H1 (cell line): Measurements from ENCODE around the gene SRR. TPM values are rescaled to one million over a fixed set of nuclear protein-coding genes. Genes with fewer than 3 reads are reported as not detected.

Source experiments
- ATF3 ChIP-seq: IDR thresholded peaks from 2 replicates; pipeline ENCODE4 v1.6.1; 2011; ENCODE audit warnings: low read depth, mild to moderate bottlenecking, low read length; ENCODE audit not compliant: insufficient read depth
- BRCA1 ChIP-seq: IDR thresholded peaks from 2 replicates; pipeline ENCODE4 v1.6.1; 2012; ENCODE audit warnings: low read depth, low read length, improper control_type of control experiment
- CHD2 ChIP-seq: IDR thresholded peaks from 2 replicates; pipeline ENCODE4 v1.6.1; 2012; ENCODE audit warnings: low read length, improper control_type of control experiment
- CREB1 ChIP-seq: IDR thresholded peaks from 2 replicates; pipeline ENCODE4 v1.6.1; 2012; ENCODE audit warnings: inconsistent platforms
- CTCF ChIP-seq, 3 experiments: IDR thresholded peaks; 1 replicate in 2 of 3; 2 replicates in 1 of 3; pipeline versions ENCODE4 v1.5.1 to v1.6.1; 2011; ENCODE audit warnings: low read length in 3 of 3, mild to moderate bottlenecking in 3 of 3, inconsistent platforms in 2 of 3, low read depth in 1 of 3, moderate library complexity in 1 of 3; ENCODE audit not compliant: insufficient read depth in 1 of 3; ENCODE audit errors: control extremely low read depth in 1 of 3
- SIRT6 ChIP-seq: IDR thresholded peaks from one replicate; pipeline ENCODE4 v1.7.1; 2012; ENCODE audit warnings: low read length, inconsistent platforms
- SP1 ChIP-seq: IDR thresholded peaks from 2 replicates; pipeline ENCODE4 v1.6.1; 2011; ENCODE audit warnings: low read depth, low read length
- TBP ChIP-seq: IDR thresholded peaks from 2 replicates; pipeline ENCODE4 v1.6.1; 2011; ENCODE audit warnings: low read depth, low read length, improper control_type of control experiment
- polyA plus RNA-seq, 7 experiments: library from polyadenylated mRNA; depleted of rRNA in 3 of 7; stranded (reverse) in 5 of 7; unstranded in 2 of 7; fragments of >200 nt in 5 of 7; fragments of 200-250 nt in 2 of 7; gene quantifications; 1 replicate in 5 of 7; 2 replicates in 1 of 7; 4 replicates in 1 of 7; pipeline versions ENCODE4 v1.2.1 to v1.2.3, GENCODE V29; 2011 to 2013; ENCODE audit warnings: missing spikeins in 2 of 7, mixed read lengths in 2 of 7
- total RNA-seq: library from RNA; stranded (reverse); fragmentation: NEBNext Ultra II Directional; extraction: Animal tissue kit (Norgen Biotek cat#: 25700); gene quantifications from 2 replicates; pipeline ENCODE4 v1.2.1, GENCODE V29; 2021

SRR gene
- total and polyA plus RNA-seq, 2 of the 8 experiments (the other 6 are each of a cell fraction or from before 2014, with no cell fraction given), result 3.6 to 4.5 TPM

- TF ChIP-seq CTCF (IDR thresholded peaks at IDR 0.05; ENCODE audit: control extremely low read depth in 1 of 3, insufficient read depth in 1 of 3, low read depth in 1 of 3, low read length in 3 of 3), result no peak
- no peak for TF ChIP-seq SP1
- no peak for TF ChIP-seq ATF3
- no peak for TF ChIP-seq SIRT6
- no peak for TF ChIP-seq CREB1
- no peak for TF ChIP-seq BRCA1
- TF ChIP-seq TBP, result no peak
- TF ChIP-seq CHD2, result no peak
- TF ChIP-seq, all 59 proteins: peak for 0
Measured at GRCh38 chr17:2323629-2324314, 20.0 kb downstream of the SRR start (continued).
